GM19324 (cell line): ENCODE results near the gene OR52L1.
"Not testable (repeated sequence)": the region's sequence is repeated elsewhere in the genome, so short reads cannot be mapped to it uniquely, and the experiment has no call there.

Experiments
- ATAC-seq: cut with Tn5 transposase; IDR thresholded peaks from one replicate; pipeline ENCODE4 v1.9.1; 2021; ENCODE audit warnings: mild to moderate bottlenecking, moderate library complexity; ENCODE audit not compliant: unreplicated experiment, low FRiP score

The OR52L1 gene

DNA sequence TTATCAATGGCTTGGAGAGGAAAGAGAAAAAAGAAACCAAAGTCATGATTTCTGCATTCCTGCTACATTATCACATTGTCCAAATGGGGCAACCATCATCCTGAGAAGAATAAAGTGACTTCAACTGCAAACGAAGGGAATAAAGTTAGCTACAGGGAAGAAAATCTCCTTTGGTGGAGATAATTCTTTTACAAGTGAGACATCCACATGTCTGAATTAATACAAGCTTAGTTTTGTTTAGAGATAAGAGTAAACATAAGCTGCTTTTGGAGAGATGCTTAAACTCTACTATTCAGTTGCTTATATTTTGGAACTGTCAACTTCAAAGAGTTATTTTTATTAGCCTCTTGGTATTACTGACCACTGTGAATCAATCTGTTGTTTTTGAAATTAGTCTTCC is at the start of gene OR52L1:
TSS of gene OR52L1 (minus strand) at position 101 of the 400 bp plus-strand sequence. CDS start at position 46, 55 bp downstream.
- no peak for ATAC-seq

DNA sequence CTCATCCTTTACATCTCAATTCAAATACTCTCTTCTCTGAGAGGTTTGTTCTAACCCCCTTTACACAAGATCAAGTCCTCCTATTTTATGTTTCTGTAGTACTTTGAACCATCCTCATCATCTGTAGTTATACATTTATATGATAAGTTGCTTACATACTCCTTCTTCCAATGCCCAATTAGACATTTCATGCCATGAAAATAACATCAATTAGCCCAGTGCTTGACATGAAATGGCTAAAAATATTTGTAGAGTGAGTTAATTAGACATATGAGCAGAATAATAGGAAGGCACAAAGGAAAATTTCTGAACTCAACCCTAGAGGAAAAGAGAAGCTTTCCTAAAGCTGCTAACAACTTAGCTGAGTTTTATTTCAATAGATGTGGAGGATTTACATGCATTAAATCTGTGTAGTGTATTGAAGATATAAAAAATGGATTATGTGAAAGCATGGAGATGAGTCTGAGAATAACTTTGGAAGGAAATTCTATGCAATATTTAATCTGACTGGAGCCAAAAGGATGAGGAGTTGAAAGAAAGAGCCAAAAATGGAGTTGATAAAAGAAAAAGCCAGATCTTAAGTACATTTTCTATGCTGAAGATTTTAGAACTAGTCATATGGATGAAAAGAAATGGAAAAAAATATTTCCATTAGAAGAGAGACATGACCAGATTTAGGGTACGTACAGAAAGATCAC is 44.1 kb upstream of the OR52L1 start, which contains the start of gene OR56A1:
TSS of gene OR56A1 (minus strand) at position 51 of the 698 bp plus-strand sequence. CDS start 3,066 bp downstream, outside the sequence.
- ATAC-seq = no peak

DNA sequence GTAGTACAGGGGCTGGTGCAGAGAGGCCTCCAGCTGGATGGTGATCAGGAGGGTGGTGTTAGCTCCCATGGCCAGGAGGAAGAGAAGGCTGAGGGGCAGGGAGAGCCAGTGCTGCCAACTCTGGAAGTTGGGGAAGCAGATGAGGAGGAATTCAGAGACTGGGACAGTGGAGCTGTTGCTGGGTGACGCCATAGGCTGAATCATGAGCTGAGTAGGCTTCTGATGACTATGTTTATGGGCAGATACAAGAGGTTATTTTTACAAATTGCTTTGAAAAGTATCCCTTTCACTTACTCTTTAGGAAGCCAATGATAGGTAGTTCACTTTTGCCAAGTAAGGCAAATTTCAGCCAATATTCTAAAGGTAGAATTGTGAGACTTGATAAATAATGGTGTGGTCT is 40.7 kb upstream of the OR52L1 start:
- ATAC-seq = no peak

DNA sequence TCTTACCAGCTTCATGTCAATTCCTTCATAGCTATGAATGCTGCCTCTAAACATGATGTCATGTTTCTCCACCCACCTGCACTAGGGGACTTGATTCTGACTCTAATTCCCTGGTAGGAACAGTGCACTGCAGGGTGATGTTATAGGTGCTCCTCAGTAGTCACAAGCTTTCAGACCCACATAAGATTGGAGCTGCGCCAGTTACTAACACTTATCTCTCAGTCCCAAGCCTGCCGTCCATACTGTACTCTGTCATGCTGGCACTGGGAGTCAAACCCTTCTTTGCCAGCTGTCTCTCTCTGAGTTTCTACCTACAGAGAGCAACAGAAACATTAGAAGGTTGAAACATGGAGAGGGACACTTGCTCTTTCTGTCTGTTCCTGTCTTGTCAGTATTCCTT is 38.3 kb upstream of the OR52L1 start:
- ATAC-seq = no peak

- ATAC-seq = peak; percentile 47
Observed at GRCh38 chr11:6022956-6023355, 36.2 kb upstream of the OR52L1 start.

GRCh38 chr11:6013042-6013441 is 26.3 kb upstream of the OR52L1 start:
- no peak for ATAC-seq

GRCh38 chr11:6012035-6012668 is 25.4 kb upstream of the OR52L1 start:
- no peak for ATAC-seq

DNA sequence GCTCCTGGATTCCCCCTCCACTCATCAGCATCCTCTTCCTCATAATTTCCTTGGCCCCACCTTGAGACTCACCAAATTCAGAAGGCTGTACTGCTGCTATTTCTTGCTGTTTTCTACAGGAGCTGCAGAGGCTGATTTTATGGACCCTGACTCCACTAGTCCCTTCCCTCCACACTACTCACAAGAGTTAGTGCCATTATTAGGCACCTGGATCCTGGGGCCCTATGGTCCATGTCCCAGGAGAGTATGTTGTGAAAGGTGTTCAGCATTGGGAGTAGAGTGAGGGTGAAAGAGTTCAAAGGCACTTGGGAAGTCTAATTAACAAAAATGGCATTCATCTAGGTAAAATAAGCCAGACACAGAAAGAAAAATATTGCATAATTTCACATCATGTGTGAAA is 20.1 kb upstream of the OR52L1 start, which contains the start of gene OR56A4:
TSS of gene OR56A4 (minus strand) at position 101 of the 400 bp plus-strand sequence. CDS start 3,954 bp downstream, outside the sequence.
- ATAC-seq = no peak

DNA sequence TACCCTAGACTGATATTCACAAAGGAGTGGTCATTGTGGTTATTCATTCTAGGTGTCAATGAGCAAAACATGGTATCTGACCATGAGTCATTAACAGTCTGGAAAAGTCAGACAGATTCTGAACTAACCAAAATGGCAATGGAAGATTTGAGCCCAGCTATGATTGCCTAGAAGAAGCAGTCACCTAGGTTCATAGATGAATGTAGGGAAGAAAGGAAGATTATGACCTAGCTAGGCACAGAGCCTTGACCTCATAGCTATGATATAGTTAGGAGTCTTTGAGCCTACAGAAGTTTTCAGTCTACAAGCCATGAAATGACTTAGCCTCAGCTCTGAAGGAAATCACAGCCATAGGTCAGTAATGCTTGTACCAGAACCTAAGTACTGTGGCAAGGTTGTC is 19.6 kb upstream of the OR52L1 start:
- no peak for ATAC-seq

- no peak for ATAC-seq
Observed at GRCh38 chr11:6002202-6002699, 15.5 kb upstream of the OR52L1 start.

DNA sequence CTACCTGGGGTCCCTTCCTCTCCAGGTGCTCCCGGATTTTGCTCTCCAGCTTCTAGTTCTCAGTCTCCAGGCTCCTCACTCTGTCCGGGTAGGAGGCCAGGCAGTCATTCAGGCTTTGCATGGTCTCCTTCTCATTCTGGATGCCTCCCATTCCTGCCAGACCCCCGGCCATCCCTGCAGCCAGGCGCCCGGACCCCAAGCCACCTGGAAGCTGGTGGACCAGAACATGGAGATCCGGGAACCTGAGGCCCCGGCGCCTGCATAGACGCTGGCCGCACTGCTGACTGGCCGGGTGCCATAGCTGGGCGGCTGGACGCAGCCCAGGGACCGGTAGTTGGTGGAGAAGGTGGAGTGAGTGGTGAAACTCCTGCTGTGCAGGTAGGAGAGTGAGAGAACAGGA is 8.0 kb upstream of the OR52L1 start:
- no peak for ATAC-seq

GRCh38 chr11:5992604-5993251 is 5.9 kb upstream of the OR52L1 start:
- ATAC-seq = no peak

GRCh38 chr11:5992150-5992549 is 5.4 kb upstream of the OR52L1 start:
- ATAC-seq = no peak

DNA sequence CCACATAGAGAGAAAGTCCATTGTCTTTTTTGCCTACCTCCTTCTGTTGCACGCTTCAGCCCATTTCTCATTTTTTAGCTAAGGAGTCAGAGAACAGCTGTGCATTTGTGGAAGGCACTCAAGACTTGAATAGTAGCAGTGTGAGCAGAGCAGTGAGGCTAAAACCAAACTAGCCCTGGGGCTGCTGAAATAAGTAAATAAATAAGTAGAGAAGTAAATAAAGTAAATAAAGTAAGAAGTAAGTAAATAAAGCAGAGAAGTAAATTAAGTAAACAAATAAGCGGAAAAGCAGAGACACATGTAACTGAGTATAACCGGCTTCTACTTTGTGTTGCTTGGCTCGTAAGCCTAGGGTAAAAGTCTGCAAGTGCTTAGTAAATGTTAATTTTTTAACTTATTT is 2.4 kb upstream of the OR52L1 start:
- no peak for ATAC-seq

DNA sequence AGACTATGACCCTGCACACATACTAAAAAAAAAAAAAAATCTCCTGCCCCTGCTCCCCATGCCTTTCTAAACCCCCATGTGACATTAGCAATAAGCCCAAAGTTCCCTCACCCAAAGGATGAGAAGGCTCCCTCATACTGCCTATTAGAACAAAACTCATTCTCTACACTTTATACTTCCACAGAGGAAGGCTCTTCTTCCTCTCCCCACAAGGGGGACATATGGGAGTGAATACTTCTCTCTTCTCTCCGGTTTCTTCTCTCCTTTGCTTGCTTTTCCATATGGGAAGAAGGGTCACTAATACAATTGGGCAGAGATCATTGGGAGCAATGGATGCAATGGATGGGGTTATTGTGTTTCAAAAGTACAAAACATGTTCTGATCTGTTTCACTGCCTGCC is 3.3 kb downstream of the OR52L1 start:
- ATAC-seq = no peak

DNA sequence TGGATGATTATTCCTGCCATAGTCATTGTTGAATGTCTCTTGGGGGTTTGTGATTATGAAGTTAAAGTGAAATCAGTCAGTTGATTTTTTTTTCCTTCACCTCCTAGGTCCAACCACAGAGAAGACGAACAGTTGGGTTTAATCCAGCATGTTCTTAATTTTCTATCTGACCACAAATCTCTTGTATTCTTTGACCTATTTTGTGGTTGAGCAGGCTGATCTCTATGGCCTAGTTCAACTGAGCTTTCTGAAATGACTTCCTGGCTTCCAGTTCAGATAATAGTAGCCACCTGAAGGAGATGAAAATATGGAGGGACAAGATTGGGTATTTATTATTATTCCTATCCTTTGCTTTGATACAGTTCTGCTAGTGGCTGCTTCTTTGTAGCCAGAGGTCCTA is 13.3 kb downstream of the OR52L1 start:
- ATAC-seq = no peak

GRCh38 chr11:5968394-5968793 is 18.4 kb downstream of the OR52L1 start, which contains the start of gene OR56A5:
Gene OR56A5, minus strand, starts transcription at chr11:5968494. Its CDS starts 0 bp downstream, at chr11:5968494.
- ATAC-seq = no peak

DNA sequence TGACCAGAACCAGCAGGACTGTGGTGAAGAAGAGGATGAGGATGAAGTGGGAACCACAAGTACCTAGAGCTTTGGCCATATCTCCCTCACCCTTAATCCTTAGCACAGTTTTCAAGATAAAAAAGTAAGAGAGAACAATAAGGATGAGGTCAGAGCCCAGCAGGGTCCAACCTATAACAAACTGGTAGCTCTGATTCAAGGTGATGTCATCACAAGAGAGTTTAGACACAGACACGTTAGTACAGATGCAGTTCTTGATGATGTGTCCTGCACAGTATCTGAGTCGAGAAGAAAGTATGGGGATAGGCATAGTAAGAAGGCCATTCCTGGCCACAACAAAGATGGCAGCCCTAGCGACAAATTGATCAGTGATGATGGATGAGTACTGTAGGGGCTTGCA is 19.1 kb downstream of the OR52L1 start:
- ATAC-seq = no peak

DNA sequence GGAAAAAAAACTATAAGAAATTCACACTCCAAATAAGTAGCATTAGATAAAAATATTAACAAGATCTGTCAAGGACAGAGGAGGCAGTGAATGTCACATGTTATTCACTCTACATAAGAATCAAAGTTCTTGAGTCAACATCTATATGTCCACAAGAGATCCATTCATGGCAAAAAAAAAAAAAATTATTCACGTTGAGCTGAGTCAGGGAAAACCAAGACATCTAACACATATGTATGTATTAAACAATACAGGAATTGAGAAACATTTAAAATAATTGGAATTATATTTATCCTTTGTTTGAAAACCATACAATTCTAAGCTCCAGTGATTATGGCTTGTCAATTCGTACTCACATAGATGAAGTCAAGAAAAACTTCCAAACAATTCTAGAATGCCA is 19.8 kb downstream of the OR52L1 start:
- no peak for ATAC-seq

GRCh38 chr11:5960704-5961320 is 26.0 kb downstream of the OR52L1 start:
- not testable (repeated sequence) for ATAC-seq

GRCh38 chr11:5955586-5955985 is 31.2 kb downstream of the OR52L1 start:
- ATAC-seq = no peak
